IPS DF 6.9 (cell line): Measurements from ENCODE around the gene ODAD2.
"Not testable (repeated sequence)": the region's sequence is repeated elsewhere in the genome, so short reads cannot be mapped to it uniquely, and the experiment has no call there.

Experiments used
- DNase-seq: peaks from one replicate; pipeline ENCODE4 v3.0.0-alpha.2; 2013; ENCODE audit warnings: low read depth, low spot score
- H3K27ac ChIP-seq: one replicate; pipeline ENCODE4 v1.5.1; 2013; ENCODE audit warnings: low read length, control low read depth
- H3K27me3 ChIP-seq: 2 replicates; pipeline ENCODE4 v1.6.1; 2013; ENCODE audit warnings: mild to moderate bottlenecking, low read length; ENCODE audit not compliant: control insufficient read depth, insufficient read depth
- H3K36me3 ChIP-seq: 2 replicates; pipeline ENCODE4 v1.6.1; 2013; ENCODE audit warnings: low read length; ENCODE audit not compliant: control insufficient read depth, insufficient read depth
- H3K4me1 ChIP-seq: 2 replicates; pipeline ENCODE4 v1.6.1; 2013; ENCODE audit warnings: low read length; ENCODE audit not compliant: control insufficient read depth, insufficient read depth
- H3K4me3 ChIP-seq: 2 replicates; pipeline ENCODE4 v1.5.1; 2013; ENCODE audit warnings: mild to moderate bottlenecking, low read length
- H3K9me3 ChIP-seq: 2 replicates; pipeline ENCODE4 v1.6.1; 2013; ENCODE audit warnings: low read length, inconsistent platforms; ENCODE audit not compliant: control insufficient read depth, insufficient read depth
- WGBS: extraction: QIAGEN DNeasy Blood & Tissue Kit; methylation state at CpG from one replicate; pipeline ENCODE4 v1.1.7; 2013; ENCODE audit warnings: mixed read lengths, missing lambda C conversion rate; ENCODE audit not compliant: insufficient read length, insufficient coverage; 5-methylcytosine and 5-hydroxymethylcytosine counted together

ODAD2 gene

GRCh38 chr10:27911011-27911410 lies 87.9 kb downstream of the ODAD2 start:
- WGBS: no CpG with 5 or more reads among the region's 9 CpGs
- Histone ChIP-seq H3K27me3 (no peaks in the 10 kb centered on the region), H3K4me3 (no peak overlapping the region), H3K9me3 (no peaks in the 10 kb centered on the region), H3K27ac (no peak overlapping the region), H3K36me3 (no peaks in the 10 kb centered on the region), H3K4me1 (no peaks in the 10 kb centered on the region; the same call in 1 of the 2 replicates)
- DNase-seq: no peak

- H3K27me3 ChIP-seq: no peaks in the 10 kb centered on the region
- no CpG with 5 or more reads among the region's 3 CpGs for WGBS
- H3K4me3 ChIP-seq: no peak overlapping the region
- H3K9me3 ChIP-seq: no peaks in the 10 kb centered on the region
- no peaks in the 10 kb centered on the region; the same call in 1 of the 2 replicates for H3K4me1 ChIP-seq
- DNase-seq: no peak
- no peaks in the 10 kb centered on the region for H3K36me3 ChIP-seq
- H3K27ac ChIP-seq: no peak overlapping the region
Observed at GRCh38 chr10:27908231-27908630, 90.6 kb downstream of the ODAD2 start.

- no CpG with 5 or more reads among the region's 6 CpGs for WGBS
- not testable (repeated sequence) for DNase-seq, H3K4me3 ChIP-seq, H3K36me3 ChIP-seq, H3K9me3 ChIP-seq, H3K27me3 ChIP-seq, H3K4me1 ChIP-seq, H3K27ac ChIP-seq
Observed at GRCh38 chr10:27899485-27899884, 99.4 kb downstream of the ODAD2 start.

GRCh38 chr10:27899058-27899457 lies 99.8 kb downstream of the ODAD2 start:
- Histone ChIP-seq H3K9me3 (no peaks in the 10 kb centered on the region), H3K4me1 (peaks cover 2% of the 10 kb centered on the region; the same call in 1 of the 2 replicates), H3K27me3 (no peaks in the 10 kb centered on the region), H3K4me3 (no peak overlapping the region), H3K27ac (no peak overlapping the region), H3K36me3 (no peaks in the 10 kb centered on the region)
- no CpG with 5 or more reads among the region's 8 CpGs for WGBS
- no peak for DNase-seq

- Histone ChIP-seq H3K9me3 (no peaks in the 10 kb centered on the region), H3K27ac (no peak overlapping the region), H3K36me3 (no peaks in the 10 kb centered on the region), H3K4me3 (no peak overlapping the region), H3K27me3 (no peaks in the 10 kb centered on the region), H3K4me1 (no peaks in the 10 kb centered on the region)
- no CpG with 5 or more reads among the region's 7 CpGs for WGBS
- no peak for DNase-seq
Observed at GRCh38 chr10:27893358-27893954, 105.4 kb downstream of the ODAD2 start.

GRCh38 chr10:27890971-27891370 lies 107.9 kb downstream of the ODAD2 start:
- WGBS: no CpG with 5 or more reads among the region's 3 CpGs
- DNase-seq: no peak
- Histone ChIP-seq H3K27me3 (no peaks in the 10 kb centered on the region), H3K27ac (no peak overlapping the region), H3K36me3 (no peaks in the 10 kb centered on the region), H3K4me1 (no peaks in the 10 kb centered on the region), H3K9me3 (no peaks in the 10 kb centered on the region), H3K4me3 (no peak overlapping the region)

GRCh38 chr10:27889518-27889917 lies 109.4 kb downstream of the ODAD2 start:
- no peak for DNase-seq
- H3K36me3 ChIP-seq: no peaks in the 10 kb centered on the region
- H3K9me3 ChIP-seq: no peaks in the 10 kb centered on the region
- H3K27me3 ChIP-seq: no peaks in the 10 kb centered on the region
- no peaks in the 10 kb centered on the region for H3K4me1 ChIP-seq
- no peak overlapping the region for H3K4me3 ChIP-seq
- WGBS: no CpG with 5 or more reads among the region's 2 CpGs
- H3K27ac ChIP-seq: no peak overlapping the region

- no peaks in the 10 kb centered on the region for H3K4me1 ChIP-seq
- no peak overlapping the region for H3K4me3 ChIP-seq
- no CpG with 5 or more reads among the region's 1 CpG for WGBS
- no peak for DNase-seq
- no peaks in the 10 kb centered on the region for H3K36me3 ChIP-seq
- no peaks in the 10 kb centered on the region for H3K9me3 ChIP-seq
- H3K27ac ChIP-seq: no peak overlapping the region
- no peaks in the 10 kb centered on the region for H3K27me3 ChIP-seq
Observed at GRCh38 chr10:27884185-27884641, 114.7 kb downstream of the ODAD2 start.

- Histone ChIP-seq H3K36me3 (no peaks in the 10 kb centered on the region), H3K4me1 (no peaks in the 10 kb centered on the region), H3K27me3 (no peaks in the 10 kb centered on the region), H3K27ac (no peak overlapping the region), H3K9me3 (no peaks in the 10 kb centered on the region), H3K4me3 (no peak overlapping the region)
- DNase-seq: no peak
- WGBS: no CpG with 5 or more reads among the region's 4 CpGs
Observed at GRCh38 chr10:27878281-27878680, 120.6 kb downstream of the ODAD2 start.

- no peaks in the 10 kb centered on the region for H3K9me3 ChIP-seq
- H3K4me1 ChIP-seq: no peaks in the 10 kb centered on the region
- no peak for DNase-seq
- H3K27ac ChIP-seq: no peak overlapping the region
- H3K27me3 ChIP-seq: no peaks in the 10 kb centered on the region
- no peaks in the 10 kb centered on the region for H3K36me3 ChIP-seq
- H3K4me3 ChIP-seq: no peak overlapping the region
Observed at GRCh38 chr10:27865221-27865635, 133.7 kb downstream of the ODAD2 start.

- Histone ChIP-seq H3K4me1 (no peaks in the 10 kb centered on the region), H3K27me3 (no peaks in the 10 kb centered on the region), H3K4me3 (no peak overlapping the region), H3K27ac (no peak overlapping the region), H3K36me3 (no peaks in the 10 kb centered on the region), H3K9me3 (no peaks in the 10 kb centered on the region)
- DNase-seq: no peak
- WGBS: no CpG with 5 or more reads among the region's 4 CpGs
Observed at GRCh38 chr10:27861781-27862180, 137.1 kb downstream of the ODAD2 start.
